GM19043 (cell line): Measurements from ENCODE around the gene FAM20B.

Source experiments
- ATAC-seq: cut with Tn5 transposase; IDR thresholded peaks from one replicate; pipeline ENCODE4 v1.9.1; 2021; ENCODE audit warnings: low read depth; ENCODE audit not compliant: unreplicated experiment

The FAM20B gene

GRCh38 chr1:179047636-179047997 lies 21.9 kb downstream of the FAM20B start:
- no peak for ATAC-seq

GRCh38 chr1:179048339-179049124 lies 22.8 kb downstream of the FAM20B start:
- no peak for ATAC-seq

- no peak for ATAC-seq
Measured at GRCh38 chr1:179052776-179053175, 27.1 kb downstream of the FAM20B start.

- ATAC-seq, result no peak
Measured at GRCh38 chr1:179053486-179053885, 27.8 kb downstream of the FAM20B start.

GRCh38 chr1:179055937-179056336 lies 30.2 kb downstream of the FAM20B start:
- ATAC-seq, result no peak

GRCh38 chr1:179058487-179059483 lies 33.1 kb downstream of the FAM20B start:
- no peak for ATAC-seq

- no peak for ATAC-seq
Measured at GRCh38 chr1:179061360-179062282, 35.9 kb downstream of the FAM20B start.

- no peak for ATAC-seq
Measured at GRCh38 chr1:179066471-179066870, 40.8 kb downstream of the FAM20B start.

- ATAC-seq, result no peak
Measured at GRCh38 chr1:179077396-179077795, 51.7 kb downstream of the FAM20B start.

GRCh38 chr1:179079113-179079761 lies 53.5 kb downstream of the FAM20B start:
- peak; percentile 19 for ATAC-seq

GRCh38 chr1:179080866-179081686 lies 55.4 kb downstream of the FAM20B start:
- ATAC-seq, result no peak

GRCh38 chr1:179081687-179082332 lies 56.1 kb downstream of the FAM20B start, which contains the start of gene TOR3A:
TSS of gene TOR3A (plus strand) at chr1:179082070. CDS start at chr1:179082129, 59 bp downstream.
- ATAC-seq, result peak; percentile 80

- peak; percentile 7 for ATAC-seq
Measured at GRCh38 chr1:179082333-179082998, 56.8 kb downstream of the FAM20B start.

- ATAC-seq, result no peak
Measured at GRCh38 chr1:179082999-179083335, 57.3 kb downstream of the FAM20B start.

GRCh38 chr1:179083533-179083932 lies 57.8 kb downstream of the FAM20B start:
- no peak for ATAC-seq

- no peak for ATAC-seq
Measured at GRCh38 chr1:179087665-179088064, 62.0 kb downstream of the FAM20B start.

GRCh38 chr1:179089827-179090482 lies 64.3 kb downstream of the FAM20B start:
- ATAC-seq, result no peak

- ATAC-seq, result no peak
Measured at GRCh38 chr1:179090522-179090921, 64.8 kb downstream of the FAM20B start.
